Esophagus squamous epithelium (tissue), 4 donors: ENCODE data around the gene MRPL1.

ENCODE experiments used
- CTCF ChIP-seq, 6 experiments: fragments of 450-650 bp in 4 of 6; fragments of 200-600 bp in 2 of 6; sonication (generic) in 2 of 6; IDR thresholded peaks; one replicate each; pipeline ENCODE4 v1.5.1; 2016 to 2019; ENCODE audit warnings: antibody characterized with exemption in 6 of 6, mild to moderate bottlenecking in 4 of 6, moderate library complexity in 4 of 6
- POLR2A ChIP-seq, 4 donors: fragments of 450-650 bp; IDR thresholded peaks; one replicate each; pipeline ENCODE4 v1.6.1; 2017; ENCODE audit warnings: antibody characterized with exemption in 4 of 4, mild to moderate bottlenecking in 4 of 4, moderate library complexity in 3 of 4

GRCh38 chr4:77880784-77881183, 18.2 kb downstream of the MRPL1 start:
- no peak for TF ChIP-seq POLR2A (IDR thresholded peaks at IDR 0.05)
- TF ChIP-seq CTCF (IDR thresholded peaks at IDR 0.05) = no peak
